GM12891 (cell line): Measurements from ENCODE around the gene OVCA2.

ENCODE experiments used
- POLR2AphosphoS5 ChIP-seq: IDR thresholded peaks from 2 replicates; pipeline ENCODE4 v1.6.1; 2011; ENCODE audit warnings: low read depth, low read length, control low read depth
- SPI1 ChIP-seq: IDR thresholded peaks from 2 replicates; pipeline ENCODE4 v1.6.1; 2011; ENCODE audit warnings: low read depth, low read length, control low read depth
- TAF1 ChIP-seq: IDR thresholded peaks from 2 replicates; pipeline ENCODE4 v1.6.1; 2011; ENCODE audit warnings: low read depth, low read length, control low read depth

DNA sequence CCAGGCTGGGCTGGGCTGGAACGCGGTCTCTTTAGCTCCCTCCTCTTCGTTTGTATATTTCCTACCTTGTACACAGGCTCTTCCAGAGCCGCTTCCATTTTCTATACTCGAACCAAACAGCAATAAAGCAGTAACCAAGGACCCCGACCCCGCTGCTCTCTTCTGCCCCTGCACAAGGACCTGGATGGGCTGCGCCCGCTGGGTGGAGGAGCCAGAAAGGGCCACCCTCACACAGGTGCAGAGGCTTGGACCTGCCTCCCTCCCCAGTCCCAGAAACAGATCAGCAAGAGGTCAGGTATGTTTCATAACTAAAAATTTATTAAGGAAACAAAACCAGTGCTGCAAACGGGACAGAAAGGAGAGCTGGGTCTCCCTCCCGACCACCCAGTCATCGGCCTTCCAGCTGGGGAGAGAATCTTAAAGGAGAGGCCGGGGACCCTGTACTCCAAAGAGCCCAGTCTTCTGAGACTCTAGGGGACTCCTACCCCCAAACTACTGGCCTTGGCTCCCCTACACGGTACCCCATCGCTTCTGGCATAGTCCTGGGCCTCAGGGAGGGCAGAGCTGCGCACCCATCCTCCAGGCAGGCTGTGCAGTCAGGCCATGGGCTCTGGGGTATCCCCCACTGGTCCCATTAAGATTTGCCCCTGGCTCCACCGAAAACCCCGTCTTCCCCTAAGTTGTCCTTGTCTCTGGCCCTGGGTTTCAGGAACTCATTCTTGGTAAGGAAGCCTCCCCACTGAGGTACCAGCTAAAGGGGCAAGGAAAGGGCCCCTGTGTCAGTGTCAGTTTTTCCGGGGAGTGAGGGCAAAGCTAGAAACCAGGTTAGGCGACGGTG lies 17.9 kb downstream of the OVCA2 start:
- TF ChIP-seq TAF1: no peak
- no peak for TF ChIP-seq SPI1
- no peak; the same call in none of the 2 replicates for TF ChIP-seq POLR2AphosphoS5
